HepG2 (cell line): ENCODE results near the gene MAEA. TPM values are rescaled to one million over a fixed set of nuclear protein-coding genes. Genes with fewer than 3 reads are reported as not detected.

Experiments used
- ATAC-seq: fragments of 200-7000 bp; cut with Tn5 transposase; 3 replicates; pipeline ENCODE4 v1.9.1; 2020; ENCODE audit warnings: mild to moderate bottlenecking, moderate library complexity
- BruUV-seq: library from RNA; stranded (reverse); fragments of 400-500 nt; replicated peaks from 2 replicates; lab custom pipeline; 2021; lab: Mats Ljungman, UMichigan
- CTCF ChIA-PET: fragments of 300-600 bp; formaldehyde crosslinking; extraction: SDS; loops from one replicate; lab custom pipeline; 2021; ENCODE audit warnings: low total read pairs, inconsistent platforms, low intra/inter-chr PET ratio; lab: Yijun Ruan, JAX
- POLR2A ChIA-PET: fragments of 350-600 bp; sonication (Branson Sonifier 250); formaldehyde crosslinking; loops from one replicate; lab custom pipeline; 2020; ENCODE audit warnings: antibody characterized with exemption, inconsistent platforms; lab: Yijun Ruan, JAX
- DNase-seq: peaks from one replicate; pipeline ENCODE4 v3.0.0-alpha.2; 2015; ENCODE audit warnings: low spot score
- FAIRE-seq: peaks from 3 replicates; lab custom pipeline; 2011; peaks lifted over from hg19 to GRCh38; lab: Jason Lieb, UNC
- H2AFZ ChIP-seq: one replicate; pipeline ENCODE4 v1.6.1; 2011; ENCODE audit warnings: low read length, inconsistent platforms
- H3K27ac ChIP-seq: fragments of 300-600 bp; 3 replicates; pipeline ENCODE4 v1.8.0; 2011; ENCODE audit warnings: mixed run types, mild to moderate bottlenecking, mixed read lengths, low read length, inconsistent platforms; ENCODE audit not compliant: insufficient read depth; ENCODE audit errors: extremely low read length
- H3K27me3 ChIP-seq, 2 experiments: fragments of 200-600 bp in 1 of 2; 2 replicates in 1 of 2; 3 replicates in 1 of 2; pipeline versions ENCODE4 v1.6.0 to v1.8.0; 2011; ENCODE audit warnings: low read length in 2 of 2, mild to moderate bottlenecking in 2 of 2, moderate library complexity in 2 of 2, inconsistent platforms in 1 of 2; ENCODE audit not compliant: insufficient read depth in 2 of 2, control insufficient read depth in 1 of 2
- H3K36me3 ChIP-seq, 2 experiments: fragments of 200-600 bp in 1 of 2; replicated peaks in 1 of 2; 2 replicates in 1 of 2; 3 replicates in 1 of 2; pipeline versions ENCODE4 v1.5.1 to v1.8.0; 2011; ENCODE audit warnings: low read length in 2 of 2, inconsistent platforms in 1 of 2; ENCODE audit not compliant: insufficient read depth in 2 of 2, control insufficient read depth in 1 of 2
- H3K4me1 ChIP-seq: 2 replicates; pipeline ENCODE4 v1.5.1; 2012; ENCODE audit warnings: low read length, inconsistent platforms; ENCODE audit not compliant: insufficient read depth
- H3K4me2 ChIP-seq: 2 replicates; pipeline ENCODE4 v1.6.0; 2011; ENCODE audit warnings: low read depth, low read length, inconsistent platforms
- H3K4me3 ChIP-seq, 3 experiments: fragments of 200-600 bp in 1 of 3; sonication (generic), shearing (Covaris generic) in 1 of 3; replicated peaks in 1 of 3; 2 replicates each; pipeline ENCODE4 v1.5.1; 2011 to 2016; ENCODE audit warnings: low read length in 3 of 3, inconsistent platforms in 2 of 3, low read depth in 2 of 3, mild to moderate bottlenecking in 2 of 3, control low read depth in 1 of 3, mixed read lengths in 1 of 3; ENCODE audit not compliant: insufficient read depth in 1 of 3
- H3K79me2 ChIP-seq: one replicate; pipeline ENCODE4 v1.6.1; 2011; ENCODE audit warnings: low read length, inconsistent platforms; ENCODE audit not compliant: insufficient read depth
- H3K9ac ChIP-seq: 2 replicates; pipeline ENCODE4 v1.6.0; 2011; ENCODE audit warnings: mild to moderate bottlenecking, low read depth, low read length, inconsistent platforms; ENCODE audit not compliant: insufficient read depth
- H3K9me3 ChIP-seq: 2 replicates; pipeline ENCODE4 v1.5.1; 2012; ENCODE audit warnings: mild to moderate bottlenecking, low read length
- H4K20me1 ChIP-seq: 2 replicates; pipeline ENCODE4 v1.6.0; 2011; ENCODE audit warnings: inconsistent platforms, mild to moderate bottlenecking, low read length, moderate library complexity; ENCODE audit not compliant: insufficient read depth
- CENPT ChIP-seq: sonication (generic); formaldehyde crosslinking; IDR thresholded peaks from 2 replicates; pipeline ENCODE4 v1.8.0; 2022; ENCODE audit warnings: low read depth, mild to moderate bottlenecking, moderate library complexity, missing genetic modification reagents
- ELF1 ChIP-seq: sonication (generic); formaldehyde crosslinking; IDR thresholded peaks from 2 replicates; pipeline ENCODE4 v1.4.0; 2020; ENCODE audit warnings: missing genetic modification reagents
- EP300 ChIP-seq, 3 experiments: sonication (generic) in 1 of 3; formaldehyde crosslinking in 1 of 3; IDR thresholded peaks; 2 replicates each; pipeline versions ENCODE4 v1.5.1 to v1.6.1; 2011 to 2020; ENCODE audit warnings: low read depth in 2 of 3, low read length in 2 of 3, borderline replicate concordance in 1 of 3, improper control_type of control experiment in 1 of 3, mild to moderate bottlenecking in 1 of 3, missing genetic modification reagents in 1 of 3, moderate library complexity in 1 of 3
- HMG20A ChIP-seq: IDR thresholded peaks from 2 replicates; pipeline ENCODE4 v1.6.1; 2016; ENCODE audit warnings: borderline replicate concordance
- KAT2B ChIP-seq: fragments of 150-350 bp; IDR thresholded peaks from 2 replicates; pipeline ENCODE4 v1.6.1; 2014; ENCODE audit warnings: low read depth, low read length, borderline replicate concordance
- NFKBIZ ChIP-seq: IDR thresholded peaks from 2 replicates; pipeline ENCODE4 v1.6.1; 2018; ENCODE audit warnings: missing genetic modification reagents, missing compliant biosample characterization
- SATB2 ChIP-seq: sonication (generic); formaldehyde crosslinking; IDR thresholded peaks from 2 replicates; pipeline ENCODE4 v1.5.0; 2020; ENCODE audit warnings: missing genetic modification reagents
- TAF1 ChIP-seq: sonication (generic); formaldehyde crosslinking; IDR thresholded peaks from 2 replicates; pipeline ENCODE4 v1.4.0; 2020; ENCODE audit warnings: missing genetic modification reagents
- ZC3H13 ChIP-seq: sonication (generic); formaldehyde crosslinking; IDR thresholded peaks from 2 replicates; pipeline ENCODE4 v1.8.1; 2023; ENCODE audit warnings: mild to moderate bottlenecking, missing genetic modification reagents, moderate library complexity
- ZNF292 ChIP-seq: sonication (generic); formaldehyde crosslinking; IDR thresholded peaks from 2 replicates; pipeline ENCODE4 v1.8.1; 2022; ENCODE audit warnings: mild to moderate bottlenecking, low read depth, missing genetic modification reagents, borderline replicate concordance
- ZNF33B ChIP-seq: sonication (generic); formaldehyde crosslinking; IDR thresholded peaks from 2 replicates; pipeline ENCODE4 v1.5.1; 2020; ENCODE audit warnings: mild to moderate bottlenecking, missing genetic modification reagents
- ZNF580 ChIP-seq: IDR thresholded peaks from 2 replicates; pipeline ENCODE4 v1.6.1; 2016; ENCODE audit warnings: low read depth, borderline replicate concordance
- ZNF768 ChIP-seq: sonication (generic); formaldehyde crosslinking; IDR thresholded peaks from 2 replicates; pipeline ENCODE4 v1.4.0; 2020; ENCODE audit warnings: missing genetic modification reagents
- ZNF883 ChIP-seq: sonication (generic); formaldehyde crosslinking; IDR thresholded peaks from 2 replicates; pipeline ENCODE4 v1.5.1; 2020; ENCODE audit warnings: mild to moderate bottlenecking, missing genetic modification reagents; ENCODE audit errors: not compliant biosample characterization
- WGBS: methylation state at CpG from one replicate; pipeline ENCODE4 v1.1.6; 2017; ENCODE audit warnings: low lambda C conversion rate; 5-methylcytosine and 5-hydroxymethylcytosine counted together
- in situ Hi-C: cut with HindIII; loops from 2 replicates; pipeline ENCODE4 v1.10.0; 2017; ENCODE audit warnings: low pct_unique_long_range_greater_than_20kb; ENCODE audit not compliant: extremely low pct_ligation_motif_present
- intact Hi-C: fragments of 100-400 bp; cut with micrococcal nuclease; formaldehyde crosslinking; loops from one replicate; pipeline ENCODE4 v1.10.0; 2022; ENCODE audit not compliant: unreplicated experiment
- polyA plus RNA-seq, 8 experiments: library from polyadenylated mRNA; depleted of rRNA in 3 of 8; stranded (reverse) in 7 of 8; unstranded in 1 of 8; fragments of >200 nt; fragmentation: Illumina TruSeq in 4 of 8; extraction: Trizol in 4 of 8; gene quantifications; 2 replicates each; pipeline versions ENCODE4 v1.2.1 to v1.2.3, GENCODE V29; 2011 to 2016; ENCODE audit warnings: low read depth in 4 of 8, missing spikeins in 1 of 8, mixed read lengths in 1 of 8; ENCODE audit not compliant: insufficient read depth in 1 of 8
- total RNA-seq, 5 experiments: library from RNA; depleted of rRNA; stranded (reverse); fragments of >200 nt; fragmentation: Illumina TruSeq; extraction: Trizol; gene quantifications; 2 replicates each; pipeline ENCODE4 v1.2.3, GENCODE V29; 2016; ENCODE audit warnings: low read depth in 1 of 5

Gene MAEA
- total and polyA plus RNA-seq, 2 of the 13 experiments (the other 11 are each of a cell fraction or from before 2014, with no cell fraction given): 52.0 to 57.1 TPM

GRCh38 chr4:1321946-1322650 is 32.4 kb downstream of the MAEA start (continued):
- no peak for TF ChIP-seq ZNF580
- TF ChIP-seq KAT2B: no peak
- TF ChIP-seq NFKBIZ (CRISPR knock-in tag): no peak
- TF ChIP-seq ZNF883: no peak
- TF ChIP-seq TAF1: no peak
- TF ChIP-seq EP300 (IDR thresholded peaks at IDR 0.05; ENCODE audit: low read depth in 2 of 2, low read length in 2 of 2): no peak
- no peak for TF ChIP-seq EP300 (CRISPR knock-in tag; IDR thresholded peaks at IDR 0.05; ENCODE audit: borderline replicate concordance)
- TF ChIP-seq SATB2 (CRISPR knock-in tag): no peak
- no peak for TF ChIP-seq HMG20A (CRISPR knock-in tag)
- TF ChIP-seq, all 625 proteins: peak for 0

- no peak for DNase-seq
- Histone ChIP-seq H3K9ac (no peak overlapping the region), H4K20me1 (no peaks in the 10 kb centered on the region), H3K4me2 (no peak overlapping the region), H3K79me2 (no peaks in the 10 kb centered on the region), H3K36me3 (peaks cover 29 to 59% of the 10 kb centered on the region in 2 experiments; a peak in 4 of 5 replicates), H2AFZ (no peak overlapping the region), H3K4me1 (no peaks in the 10 kb centered on the region), H3K27me3 (no peaks in the 10 kb centered on the region), H3K27ac (no peak overlapping the region), H3K9me3 (no peaks in the 10 kb centered on the region), H3K4me3 (no peak overlapping the region)
- 98% methylated on average over 8 of the region's 8 CpGs for whole genome bisulfite sequencing
- ChIA-PET CTCF (no interaction called here), POLR2A (no interaction called here)
- TF ChIP-seq ELF1: no peak
- no peak for TF ChIP-seq ZNF768 (CRISPR knock-in tag)
- no peak for TF ChIP-seq ZC3H13
- TF ChIP-seq ZNF33B (CRISPR knock-in tag): no peak
- no peak for TF ChIP-seq ZNF292
- TF ChIP-seq CENPT (CRISPR knock-in tag): no peak
- no peak for ATAC-seq
- in situ Hi-C loops (no loop called here), intact Hi-C loops (no loop called here)
- no peak for FAIRE-seq
- no TSS peak for BruUV-seq
These were observed 33.6 kb downstream of the MAEA start for GRCh38 chr4:1323280-1323634.
